IPS-11a (cell line): ENCODE data around the gene GEMIN4.
"Not testable (repeated sequence)": the region's sequence is repeated elsewhere in the genome, so short reads cannot be mapped to it uniquely, and the experiment has no call there.

Experiments
- H3K4me3 ChIP-seq: one replicate; pipeline ENCODE4 v1.5.1; 2013; ENCODE audit warnings: low read depth, low read length, control low read depth

Gene GEMIN4

DNA sequence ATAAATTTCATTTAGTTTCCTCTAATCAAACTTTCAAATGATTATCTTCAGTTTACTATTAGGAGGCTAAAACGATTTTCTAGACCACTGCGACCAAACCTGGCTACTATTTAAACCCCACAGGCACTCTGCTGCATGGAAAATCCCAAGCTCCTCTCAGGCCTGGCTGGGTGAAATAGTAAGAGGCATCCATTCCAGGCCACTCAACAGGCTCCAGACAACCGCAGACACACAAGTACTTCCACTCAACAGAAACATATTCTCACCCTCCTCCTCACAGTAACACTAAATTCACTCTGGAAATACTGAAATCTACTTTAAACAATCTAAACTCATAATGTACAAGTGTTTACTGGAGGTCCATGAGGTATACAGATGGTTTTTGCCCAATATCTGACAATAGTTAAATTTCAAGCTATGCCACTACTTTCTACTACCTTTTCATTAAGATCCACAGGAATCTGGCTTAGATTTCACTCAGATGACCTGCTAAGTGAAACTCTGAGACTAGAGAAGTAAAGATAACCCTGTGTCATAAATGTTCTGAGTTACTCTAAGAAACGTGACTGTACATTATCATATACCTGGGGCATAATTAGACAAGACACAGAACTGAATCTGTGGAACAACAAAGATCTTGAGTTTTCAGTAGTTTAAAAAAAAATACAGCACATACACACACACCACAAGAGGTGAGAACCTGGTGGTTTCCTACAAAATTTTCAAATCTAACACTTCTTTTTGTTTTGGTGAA lies 47.8 kb downstream of the GEMIN4 start:
- no peak overlapping the region for H3K4me3 ChIP-seq

GRCh38 chr17:703081-703875 lies 48.8 kb downstream of the GEMIN4 start:
- no peak overlapping the region for H3K4me3 ChIP-seq

DNA sequence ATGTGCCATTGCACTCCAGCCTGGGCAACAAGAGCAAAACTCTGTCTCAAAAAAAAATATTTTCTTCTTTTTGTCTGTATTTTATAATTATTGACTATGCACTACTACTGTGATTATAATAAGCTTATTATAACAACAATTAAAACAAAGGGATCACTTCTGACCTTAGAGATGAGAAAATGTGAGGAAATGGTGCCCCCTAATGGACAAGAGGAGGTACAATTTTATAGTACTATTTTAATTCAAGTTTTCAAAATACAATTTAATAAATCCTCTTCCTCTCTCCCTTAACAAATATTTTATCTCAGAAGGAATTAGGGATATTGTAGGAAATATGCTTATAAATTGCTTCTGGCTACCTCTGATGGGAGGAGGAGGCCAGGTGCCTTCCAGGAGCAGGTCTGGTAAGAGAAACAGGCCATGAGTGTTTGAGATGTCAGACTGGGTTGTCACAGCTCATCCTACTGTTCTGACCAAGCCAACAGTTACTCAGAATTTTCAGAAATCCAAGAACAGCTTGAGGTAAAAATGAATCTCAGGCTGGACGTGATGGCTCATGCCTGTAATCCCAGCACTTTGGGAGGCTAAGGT lies 51.5 kb downstream of the GEMIN4 start:
- no peak overlapping the region for H3K4me3 ChIP-seq

DNA sequence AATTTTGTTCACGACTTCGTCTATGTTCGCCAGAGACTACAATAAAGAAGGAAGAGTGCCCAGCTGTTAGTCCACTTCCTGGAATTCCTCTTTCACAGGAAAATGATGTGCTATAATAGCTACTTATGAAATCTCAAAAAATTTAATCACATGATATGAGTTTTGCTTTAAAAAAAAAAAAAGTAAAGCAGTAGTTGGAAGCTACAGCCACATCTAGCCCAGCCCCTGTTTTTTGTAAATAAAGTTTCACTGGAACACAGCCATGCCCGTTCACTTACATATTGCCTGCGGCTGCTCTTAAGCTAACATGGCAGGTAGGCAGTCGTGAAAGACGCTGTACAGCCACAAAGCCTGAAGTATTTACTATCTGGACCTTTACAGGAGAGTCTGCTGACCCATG lies 52.7 kb downstream of the GEMIN4 start:
- no peak overlapping the region for H3K4me3 ChIP-seq

DNA sequence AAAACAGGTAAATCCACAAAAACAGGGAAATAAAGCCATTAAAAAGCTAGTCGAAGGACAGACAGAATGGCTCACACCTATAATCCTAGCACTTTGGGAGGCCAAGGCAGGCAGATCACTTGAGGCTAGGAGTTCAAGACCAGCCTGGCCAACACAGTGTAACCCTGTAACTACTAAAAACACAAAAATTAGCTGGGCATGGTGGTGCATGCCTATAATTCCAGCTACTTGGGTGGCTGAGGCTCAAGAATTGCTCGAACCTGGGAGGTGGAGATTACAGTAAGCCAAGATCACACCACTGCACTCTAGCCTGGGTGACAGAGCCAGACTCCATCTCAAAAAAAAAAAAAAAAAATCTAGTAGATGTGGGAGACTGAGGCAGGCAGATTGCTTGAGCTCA lies 54.0 kb downstream of the GEMIN4 start:
- H3K4me3 ChIP-seq, result not testable (repeated sequence)

DNA sequence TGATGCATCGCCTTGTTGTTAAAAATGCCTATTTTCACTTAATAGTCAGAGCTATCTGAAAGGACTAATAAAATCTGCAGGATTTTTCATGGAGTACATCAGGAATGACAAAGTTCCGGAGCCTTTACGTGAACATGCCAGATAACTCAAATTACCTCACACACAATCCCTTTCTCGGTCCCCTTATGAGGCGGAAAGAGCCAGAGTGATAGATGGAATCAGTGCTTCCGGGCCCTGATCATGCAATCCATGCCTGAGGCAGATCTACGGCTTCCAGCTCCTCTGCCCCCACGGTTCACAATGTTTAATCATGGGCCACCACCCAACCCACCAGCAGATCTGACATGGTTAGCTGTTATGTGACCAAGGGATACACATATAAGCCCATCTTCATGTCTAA lies 54.4 kb downstream of the GEMIN4 start:
- no peak overlapping the region for H3K4me3 ChIP-seq

- H3K4me3 ChIP-seq, result no peak overlapping the region
These were observed 55.7 kb downstream of the GEMIN4 start for GRCh38 chr17:696369-696768.
